HG03159 (cell line): ENCODE results near the gene DND1.
A peak's percentile ranks its signal among the peaks of the same experiment; 100 is the strongest.
"Not testable (repeated sequence)": the region's sequence is repeated elsewhere in the genome, so short reads cannot be mapped to it uniquely, and the experiment has no call there.

Experiments
- ATAC-seq: cut with Tn5 transposase; IDR thresholded peaks from one replicate; pipeline ENCODE4 v1.9.1; 2021; ENCODE audit warnings: mild to moderate bottlenecking, moderate library complexity; ENCODE audit not compliant: unreplicated experiment

Gene DND1

GRCh38 chr5:140672455-140673186 lies 755 bp downstream of the DND1 start:
- no peak for ATAC-seq

- ATAC-seq: no peak
Observed at GRCh38 chr5:140671472-140672125, 1.8 kb downstream of the DND1 start.

DNA sequence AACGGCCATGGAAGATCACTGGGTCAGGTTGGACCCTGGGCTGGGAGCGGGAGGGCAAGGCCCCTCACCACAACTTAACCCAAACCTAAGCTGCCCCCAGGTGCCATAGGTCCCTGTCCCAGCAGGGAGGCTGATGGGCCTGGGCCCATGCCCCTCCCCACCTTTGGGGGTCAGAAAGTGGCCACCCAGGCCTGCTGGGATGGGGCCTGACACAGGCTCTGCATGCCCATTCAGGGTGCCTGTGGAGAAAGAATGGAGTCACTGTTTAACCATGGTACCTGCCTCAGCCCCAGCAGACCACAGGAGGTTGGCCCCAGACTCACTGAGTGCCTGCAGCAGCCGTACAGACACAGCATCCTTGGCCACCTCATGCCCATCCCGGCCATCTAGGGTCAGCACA lies 2.3 kb downstream of the DND1 start:
- not testable (repeated sequence) for ATAC-seq

- peak; percentile 98 for ATAC-seq
Observed at GRCh38 chr5:140664359-140665119, 8.8 kb downstream of the DND1 start, which contains the start of gene WDR55. Gene WDR55, plus strand, starts transcription at chr5:140664904. Its CDS starts 9 bp downstream, at chr5:140664913.

DNA sequence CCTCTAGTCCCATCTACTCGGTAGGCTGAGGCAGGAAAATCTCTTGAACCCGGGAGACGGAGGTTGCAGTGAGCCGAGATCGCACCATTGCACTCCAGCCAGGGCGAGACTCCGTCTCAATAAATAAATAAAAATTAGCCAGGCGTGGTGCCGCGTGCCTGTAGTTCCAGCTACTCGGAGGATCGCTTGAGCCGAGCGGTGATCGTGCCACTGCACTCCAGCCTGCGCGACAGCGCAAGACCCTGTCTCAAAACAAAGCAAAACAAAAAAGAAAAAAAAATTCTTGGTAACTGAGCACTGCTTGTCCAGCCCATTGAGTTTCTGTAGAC lies 9.4 kb downstream of the DND1 start:
- ATAC-seq: no peak

- not testable (repeated sequence) for ATAC-seq
Observed at GRCh38 chr5:140660371-140660770, 13.0 kb downstream of the DND1 start.

DNA sequence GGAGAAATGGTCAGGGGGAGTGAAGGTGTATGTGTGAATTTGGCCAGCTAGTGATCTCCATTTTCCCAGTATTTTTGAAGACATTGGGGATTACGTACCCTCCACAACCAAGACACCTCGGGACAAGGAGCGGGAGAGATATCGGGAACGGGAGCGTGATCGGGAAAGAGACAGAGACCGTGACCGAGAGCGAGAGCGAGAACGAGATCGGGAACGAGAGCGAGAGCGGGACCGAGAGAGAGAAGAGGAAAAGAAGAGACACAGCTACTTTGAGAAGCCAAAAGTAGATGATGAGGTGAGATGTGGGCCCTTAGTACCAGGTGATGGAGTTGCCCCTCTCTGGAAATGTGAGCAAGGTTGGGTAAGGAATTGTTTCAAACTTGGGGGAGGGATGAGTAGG lies 14.5 kb downstream of the DND1 start:
- ATAC-seq: no peak

DNA sequence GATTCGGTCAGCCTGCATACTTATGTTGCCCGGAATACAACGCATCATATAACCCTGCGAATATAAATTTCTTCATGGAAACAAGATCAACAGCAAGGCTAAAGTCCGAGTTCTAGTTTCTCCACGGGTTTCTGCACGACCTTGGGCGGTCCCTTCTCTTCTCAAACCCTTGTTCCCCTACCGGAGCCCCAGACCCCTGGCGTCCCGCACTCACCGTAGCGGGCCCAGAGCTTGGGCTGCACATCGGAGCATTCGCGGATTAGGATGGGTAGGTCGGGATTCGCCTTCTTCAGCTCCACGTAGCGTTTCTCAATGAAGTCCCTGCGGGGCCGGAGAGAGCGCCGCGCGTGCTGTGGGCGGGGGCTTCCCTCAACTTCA lies 26.3 kb downstream of the DND1 start:
- no peak for ATAC-seq

DNA sequence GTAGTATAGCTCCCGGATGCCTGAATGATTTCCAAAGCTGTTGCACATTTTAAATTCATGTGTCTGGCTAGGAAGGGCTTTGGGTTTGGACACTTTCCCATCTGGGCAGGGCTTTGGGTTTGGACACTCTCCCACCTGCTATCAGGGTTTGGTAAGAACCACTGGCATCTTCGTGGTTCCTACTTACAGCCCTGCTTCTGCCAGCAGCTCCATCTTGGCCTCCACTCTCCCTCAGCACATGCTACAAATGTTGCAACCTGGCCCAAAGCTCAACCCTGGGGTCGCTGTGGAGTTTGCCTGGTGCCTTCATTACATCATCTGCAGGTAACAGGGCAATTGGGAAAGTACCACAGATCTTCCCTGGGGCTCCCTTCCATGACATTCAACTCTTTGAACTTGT lies 30.7 kb downstream of the DND1 start:
- no peak for ATAC-seq

DNA sequence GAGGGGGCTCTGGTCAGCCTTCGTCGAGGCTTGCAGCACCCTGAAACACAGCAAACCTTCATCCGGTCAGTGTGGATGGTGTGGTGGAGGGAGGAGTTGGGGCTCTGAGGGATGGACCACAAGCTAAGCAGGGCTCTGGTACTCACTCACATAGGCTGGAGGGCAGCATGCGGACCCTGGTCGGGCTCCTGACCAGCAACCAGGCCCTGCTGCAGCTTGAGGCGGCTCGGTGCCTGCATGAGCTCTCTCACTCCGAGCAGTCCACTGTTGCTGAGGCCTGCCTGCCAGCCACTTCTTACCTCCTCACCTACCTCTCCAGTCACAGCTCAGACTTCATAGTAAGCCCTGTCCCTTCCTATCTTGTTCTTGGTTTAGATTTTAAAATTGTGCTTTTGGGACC lies 31.7 kb downstream of the DND1 start:
- no peak for ATAC-seq

- peak; percentile 84 for ATAC-seq
Observed at GRCh38 chr5:140639148-140639981, 34.0 kb downstream of the DND1 start, which contains the start of gene TMCO6. Gene TMCO6, plus strand, starts transcription at chr5:140639451. Its CDS starts 77 bp downstream, at chr5:140639528.

- not testable (repeated sequence) for ATAC-seq
Observed at GRCh38 chr5:140638898-140639147, 34.6 kb downstream of the DND1 start.

GRCh38 chr5:140637371-140638100 lies 35.8 kb downstream of the DND1 start:
- no peak for ATAC-seq

DNA sequence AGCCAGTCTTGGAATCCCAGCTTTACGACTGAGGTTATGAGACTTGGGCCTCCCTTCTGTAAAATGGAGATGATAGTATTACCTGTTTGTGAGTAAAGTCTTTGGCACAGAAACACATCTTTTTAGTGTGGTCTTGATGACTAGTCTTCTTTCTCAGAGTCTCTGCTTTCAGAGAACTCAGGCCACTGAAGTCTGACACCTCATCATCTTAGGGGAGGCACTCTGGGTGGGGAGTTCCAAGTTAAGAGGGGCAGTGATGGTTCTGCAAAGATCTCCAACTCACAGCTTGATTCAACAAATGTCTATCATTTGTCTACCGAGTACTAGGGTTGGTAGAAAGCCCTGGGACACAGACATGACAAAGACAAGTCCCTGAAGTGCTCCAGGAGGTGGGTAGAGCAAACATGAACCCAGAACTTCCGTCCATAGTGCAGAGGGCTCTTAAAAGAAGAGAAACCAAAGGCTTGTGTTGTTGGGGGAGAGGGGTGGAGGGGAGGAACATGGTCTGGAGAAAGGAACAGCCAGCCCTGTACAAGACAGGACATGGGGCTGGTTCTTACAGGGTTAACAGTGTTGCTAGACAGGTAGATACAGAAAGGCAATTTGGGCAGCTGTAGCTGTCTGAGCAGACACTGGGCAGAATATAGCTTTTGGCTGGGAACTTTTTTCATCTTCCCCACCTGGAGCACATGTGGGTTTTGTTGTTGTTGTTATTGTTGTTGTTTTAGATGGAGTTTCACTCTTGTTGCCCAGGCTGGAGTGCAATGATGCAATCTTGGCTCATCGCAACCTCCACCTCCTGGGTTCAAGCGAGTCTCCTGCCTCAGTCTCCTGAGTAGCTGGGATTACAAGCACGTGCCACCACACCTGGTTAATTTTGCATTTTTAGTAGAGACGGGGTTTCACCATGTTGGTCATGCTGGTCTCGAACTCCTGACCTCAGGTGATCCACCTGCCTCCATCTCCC lies 37.8 kb downstream of the DND1 start:
- no peak for ATAC-seq

GRCh38 chr5:140634103-140634502 lies 39.3 kb downstream of the DND1 start:
- ATAC-seq: no peak

DNA sequence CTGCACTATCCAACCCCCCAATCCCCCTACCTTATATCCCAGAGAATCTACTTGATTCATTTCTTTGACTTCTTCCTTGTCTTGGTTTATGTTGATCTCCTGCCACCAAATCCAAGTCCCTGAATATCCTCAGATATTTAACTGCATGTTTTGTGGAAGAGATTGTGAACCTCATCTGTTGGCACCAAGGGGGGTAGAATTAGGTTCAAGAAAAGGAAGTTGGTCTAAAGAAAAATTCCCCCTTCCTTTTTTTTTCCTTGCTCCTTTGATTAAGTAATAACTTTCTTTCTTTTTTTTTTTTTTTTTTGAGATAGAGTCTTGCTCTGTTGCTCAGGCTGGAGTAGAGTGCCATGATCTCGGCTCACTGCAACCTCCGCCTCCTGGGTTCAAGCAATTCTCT lies 39.9 kb downstream of the DND1 start:
- no peak for ATAC-seq

DNA sequence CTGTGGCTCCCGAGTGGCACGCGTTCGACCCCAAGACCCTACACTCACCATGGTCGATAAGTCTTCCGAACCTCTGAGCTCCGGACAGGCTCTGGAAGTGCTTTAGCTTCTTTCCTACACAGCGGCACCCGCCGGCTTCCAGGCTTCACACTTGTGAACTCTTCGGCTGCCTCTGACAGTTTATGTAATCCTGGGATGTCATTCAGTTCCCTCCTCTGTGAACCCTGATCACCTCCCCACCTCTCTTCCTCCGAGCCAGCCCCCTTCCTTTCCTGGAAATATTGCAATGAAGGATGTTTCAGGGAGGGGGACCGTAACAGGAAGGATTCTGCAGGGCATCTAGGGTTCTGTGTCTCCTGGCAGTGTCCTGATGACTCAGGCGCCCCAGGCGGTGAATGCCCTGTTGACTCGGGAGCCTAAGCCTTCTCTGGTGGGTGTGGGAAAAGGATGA lies 40.3 kb downstream of the DND1 start, which contains the start of gene CD14:
Gene CD14, minus strand, starts transcription at position 155 of the 451 bp plus-strand sequence. Its CDS starts 104 bp downstream, at position 51.
- peak; percentile 1 for ATAC-seq

DNA sequence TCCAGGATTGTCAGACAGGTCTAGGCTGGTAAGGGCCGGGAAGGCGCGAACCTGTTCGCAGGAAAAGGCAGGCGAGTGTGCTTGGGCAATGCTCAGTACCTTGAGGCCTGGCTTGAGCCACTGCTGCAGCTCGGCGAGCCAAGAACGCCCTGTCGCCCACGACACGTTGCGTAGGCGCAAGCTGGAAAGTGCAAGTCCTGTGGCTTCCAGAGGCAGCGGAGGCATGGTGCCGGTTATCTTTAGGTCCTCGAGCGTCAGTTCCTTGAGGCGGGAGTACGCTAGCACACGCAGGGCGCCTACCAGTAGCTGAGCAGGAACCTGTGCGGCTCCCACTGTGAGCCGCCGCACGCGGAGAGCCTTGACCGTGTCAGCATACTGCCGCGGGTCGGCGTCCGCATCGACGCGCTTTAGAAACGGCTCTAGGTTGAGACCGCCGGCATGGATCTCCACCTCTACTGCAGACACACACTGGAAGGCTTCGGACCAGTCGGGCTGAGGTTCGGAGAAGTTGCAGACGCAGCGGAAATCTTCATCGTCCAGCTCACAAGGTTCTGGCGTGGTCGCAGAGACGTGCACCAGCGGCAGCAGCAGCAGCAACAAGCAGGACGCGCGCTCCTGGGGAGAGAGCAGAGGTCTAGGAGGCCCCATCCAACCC lies 40.9 kb downstream of the DND1 start:
- ATAC-seq: peak; percentile 40
